ENCODE data around the gene RAPH1. TPM values are rescaled to one million over a fixed set of nuclear protein-coding genes. Genes with fewer than 3 reads are reported as not detected.

Gene RAPH1
- total and polyA plus RNA-seq, 2 experiments from 2014 or later = 5.0 to 36.2 TPM

DNA sequence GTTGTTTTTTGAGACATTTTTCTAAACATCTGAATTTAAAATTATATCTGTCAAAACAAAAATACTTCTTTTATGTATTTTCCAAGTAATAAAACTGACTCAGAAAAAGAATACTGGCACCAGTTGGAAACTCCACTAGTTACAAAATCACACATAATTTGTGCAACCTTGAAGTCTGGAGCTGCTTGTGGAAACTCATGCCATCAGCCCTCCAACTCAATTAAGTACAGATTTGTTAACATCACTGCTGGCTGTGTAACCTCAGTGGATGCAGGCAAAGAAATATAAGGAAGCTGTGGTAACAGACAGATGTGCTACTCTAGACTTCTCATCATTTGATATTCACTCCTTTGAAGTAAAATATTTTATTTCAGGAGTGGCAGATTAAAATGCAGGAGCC is 30.0 kb upstream of the RAPH1 start:
- Histone ChIP-seq H3K9me2 (ENCODE audit: insufficient read depth) (no peaks in the 10 kb centered on the region), H3K4me3 (no peak overlapping the region), H3K4me2 (no peak overlapping the region), H3K27ac (ENCODE audit: low read depth) (no peak overlapping the region), H3K27me3 (ENCODE audit: insufficient read depth) (no peaks in the 10 kb centered on the region), H3K36me3 (ENCODE audit: insufficient read depth) (no peaks in the 10 kb centered on the region), H4K20me1 (replicated peaks; ENCODE audit: insufficient read depth) (no peaks in the 10 kb centered on the region), H2AFZ (peak overlapping the region; percentile 59; the same call in 1 of the 2 replicates), H3F3A (replicated peaks; ENCODE audit: low read depth) (no peaks in the 10 kb centered on the region), H3K4me1 (ENCODE audit: insufficient read depth) (no peaks in the 10 kb centered on the region), H3K79me2 (replicated peaks; ENCODE audit: insufficient read depth) (no peaks in the 10 kb centered on the region)
- no peaks in the 10 kb centered on the region for H3K9me3 Mint-ChIP-seq
- H3K4me1 Mint-ChIP-seq = no peaks in the 10 kb centered on the region
- H3K27ac Mint-ChIP-seq = no peak overlapping the region
- TF ChIP-seq, protein P1, sequence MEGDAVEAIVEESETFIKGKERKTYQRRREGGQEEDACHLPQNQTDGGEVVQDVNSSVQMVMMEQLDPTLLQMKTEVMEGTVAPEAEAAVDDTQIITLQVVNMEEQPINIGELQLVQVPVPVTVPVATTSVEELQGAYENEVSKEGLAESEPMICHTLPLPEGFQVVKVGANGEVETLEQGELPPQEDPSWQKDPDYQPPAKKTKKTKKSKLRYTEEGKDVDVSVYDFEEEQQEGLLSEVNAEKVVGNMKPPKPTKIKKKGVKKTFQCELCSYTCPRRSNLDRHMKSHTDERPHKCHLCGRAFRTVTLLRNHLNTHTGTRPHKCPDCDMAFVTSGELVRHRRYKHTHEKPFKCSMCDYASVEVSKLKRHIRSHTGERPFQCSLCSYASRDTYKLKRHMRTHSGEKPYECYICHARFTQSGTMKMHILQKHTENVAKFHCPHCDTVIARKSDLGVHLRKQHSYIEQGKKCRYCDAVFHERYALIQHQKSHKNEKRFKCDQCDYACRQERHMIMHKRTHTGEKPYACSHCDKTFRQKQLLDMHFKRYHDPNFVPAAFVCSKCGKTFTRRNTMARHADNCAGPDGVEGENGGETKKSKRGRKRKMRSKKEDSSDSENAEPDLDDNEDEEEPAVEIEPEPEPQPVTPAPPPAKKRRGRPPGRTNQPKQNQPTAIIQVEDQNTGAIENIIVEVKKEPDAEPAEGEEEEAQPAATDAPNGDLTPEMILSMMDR (conservative IDR thresholded peaks at IDR 0.05; ENCODE audit: low read depth in 2 of 2) = no peak
- TF ChIP-seq EZH2 (IDR thresholded peaks at IDR 0.05; ENCODE audit: low read depth, unreplicated experiment) (no peak), POLR2AphosphoS5 (IDR thresholded peaks at IDR 0.05; ENCODE audit: low read depth) (no peak), EZH2phosphoT487 (IDR thresholded peaks at IDR 0.05; ENCODE audit: unreplicated experiment) (no peak), STAT1 (IDR thresholded peaks at IDR 0.05; ENCODE audit: unreplicated experiment) (no peak), JUNB (IDR thresholded peaks at IDR 0.05; ENCODE audit: unreplicated experiment) (no peak), NANOG (IDR thresholded peaks at IDR 0.05; ENCODE audit: borderline replicate concordance) (no peak), ZNF331 (CRISPR knock-in tag; IDR thresholded peaks at IDR 0.05; ENCODE audit: low read depth) (no peak), ZNF114 (CRISPR knock-in tag; IDR thresholded peaks at IDR 0.05) (no peak), CREB1 (CRISPR knock-in tag; IDR thresholded peaks at IDR 0.05; ENCODE audit: low read depth) (no peak)
- TF ChIP-seq, protein P2, sequence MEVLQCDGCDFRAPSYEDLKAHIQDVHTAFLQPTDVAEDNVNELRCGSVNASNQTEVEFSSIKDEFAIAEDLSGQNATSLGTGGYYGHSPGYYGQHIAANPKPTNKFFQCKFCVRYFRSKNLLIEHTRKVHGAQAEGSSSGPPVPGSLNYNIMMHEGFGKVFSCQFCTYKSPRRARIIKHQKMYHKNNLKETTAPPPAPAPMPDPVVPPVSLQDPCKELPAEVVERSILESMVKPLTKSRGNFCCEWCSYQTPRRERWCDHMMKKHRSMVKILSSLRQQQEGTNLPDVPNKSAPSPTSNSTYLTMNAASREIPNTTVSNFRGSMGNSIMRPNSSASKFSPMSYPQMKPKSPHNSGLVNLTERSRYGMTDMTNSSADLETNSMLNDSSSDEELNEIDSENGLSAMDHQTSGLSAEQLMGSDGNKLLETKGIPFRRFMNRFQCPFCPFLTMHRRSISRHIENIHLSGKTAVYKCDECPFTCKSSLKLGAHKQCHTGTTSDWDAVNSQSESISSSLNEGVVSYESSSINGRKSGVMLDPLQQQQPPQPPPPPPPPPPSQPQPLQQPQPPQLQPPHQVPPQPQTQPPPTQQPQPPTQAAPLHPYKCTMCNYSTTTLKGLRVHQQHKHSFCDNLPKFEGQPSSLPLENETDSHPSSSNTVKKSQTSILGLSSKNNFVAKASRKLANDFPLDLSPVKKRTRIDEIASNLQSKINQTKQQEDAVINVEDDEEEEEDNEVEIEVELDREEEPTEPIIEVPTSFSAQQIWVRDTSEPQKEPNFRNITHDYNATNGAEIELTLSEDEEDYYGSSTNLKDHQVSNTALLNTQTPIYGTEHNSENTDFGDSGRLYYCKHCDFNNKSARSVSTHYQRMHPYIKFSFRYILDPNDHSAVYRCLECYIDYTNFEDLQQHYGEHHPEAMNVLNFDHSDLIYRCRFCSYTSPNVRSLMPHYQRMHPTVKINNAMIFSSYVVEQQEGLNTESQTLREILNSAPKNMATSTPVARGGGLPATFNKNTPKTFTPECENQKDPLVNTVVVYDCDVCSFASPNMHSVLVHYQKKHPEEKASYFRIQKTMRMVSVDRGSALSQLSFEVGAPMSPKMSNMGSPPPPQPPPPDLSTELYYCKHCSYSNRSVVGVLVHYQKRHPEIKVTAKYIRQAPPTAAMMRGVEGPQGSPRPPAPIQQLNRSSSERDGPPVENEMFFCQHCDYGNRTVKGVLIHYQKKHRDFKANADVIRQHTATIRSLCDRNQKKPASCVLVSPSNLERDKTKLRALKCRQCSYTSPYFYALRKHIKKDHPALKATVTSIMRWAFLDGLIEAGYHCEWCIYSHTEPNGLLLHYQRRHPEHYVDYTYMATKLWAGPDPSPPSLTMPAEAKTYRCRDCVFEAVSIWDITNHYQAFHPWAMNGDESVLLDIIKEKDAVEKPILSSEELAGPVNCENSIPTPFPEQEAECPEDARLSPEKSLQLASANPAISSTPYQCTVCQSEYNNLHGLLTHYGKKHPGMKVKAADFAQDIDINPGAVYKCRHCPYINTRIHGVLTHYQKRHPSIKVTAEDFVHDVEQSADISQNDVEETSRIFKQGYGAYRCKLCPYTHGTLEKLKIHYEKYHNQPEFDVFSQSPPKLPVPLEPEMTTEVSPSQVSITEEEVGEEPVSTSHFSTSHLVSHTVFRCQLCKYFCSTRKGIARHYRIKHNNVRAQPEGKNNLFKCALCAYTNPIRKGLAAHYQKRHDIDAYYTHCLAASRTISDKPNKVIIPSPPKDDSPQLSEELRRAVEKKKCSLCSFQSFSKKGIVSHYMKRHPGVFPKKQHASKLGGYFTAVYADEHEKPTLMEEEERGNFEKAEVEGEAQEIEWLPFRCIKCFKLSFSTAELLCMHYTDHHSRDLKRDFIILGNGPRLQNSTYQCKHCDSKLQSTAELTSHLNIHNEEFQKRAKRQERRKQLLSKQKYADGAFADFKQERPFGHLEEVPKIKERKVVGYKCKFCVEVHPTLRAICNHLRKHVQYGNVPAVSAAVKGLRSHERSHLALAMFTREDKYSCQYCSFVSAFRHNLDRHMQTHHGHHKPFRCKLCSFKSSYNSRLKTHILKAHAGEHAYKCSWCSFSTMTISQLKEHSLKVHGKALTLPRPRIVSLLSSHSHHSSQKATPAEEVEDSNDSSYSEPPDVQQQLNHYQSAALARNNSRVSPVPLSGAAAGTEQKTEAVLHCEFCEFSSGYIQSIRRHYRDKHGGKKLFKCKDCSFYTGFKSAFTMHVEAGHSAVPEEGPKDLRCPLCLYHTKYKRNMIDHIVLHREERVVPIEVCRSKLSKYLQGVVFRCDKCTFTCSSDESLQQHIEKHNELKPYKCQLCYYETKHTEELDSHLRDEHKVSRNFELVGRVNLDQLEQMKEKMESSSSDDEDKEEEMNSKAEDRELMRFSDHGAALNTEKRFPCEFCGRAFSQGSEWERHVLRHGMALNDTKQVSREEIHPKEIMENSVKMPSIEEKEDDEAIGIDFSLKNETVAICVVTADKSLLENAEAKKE (CRISPR knock-in tag; IDR thresholded peaks at IDR 0.05) = no peak
- TF ChIP-seq, protein P3, sequence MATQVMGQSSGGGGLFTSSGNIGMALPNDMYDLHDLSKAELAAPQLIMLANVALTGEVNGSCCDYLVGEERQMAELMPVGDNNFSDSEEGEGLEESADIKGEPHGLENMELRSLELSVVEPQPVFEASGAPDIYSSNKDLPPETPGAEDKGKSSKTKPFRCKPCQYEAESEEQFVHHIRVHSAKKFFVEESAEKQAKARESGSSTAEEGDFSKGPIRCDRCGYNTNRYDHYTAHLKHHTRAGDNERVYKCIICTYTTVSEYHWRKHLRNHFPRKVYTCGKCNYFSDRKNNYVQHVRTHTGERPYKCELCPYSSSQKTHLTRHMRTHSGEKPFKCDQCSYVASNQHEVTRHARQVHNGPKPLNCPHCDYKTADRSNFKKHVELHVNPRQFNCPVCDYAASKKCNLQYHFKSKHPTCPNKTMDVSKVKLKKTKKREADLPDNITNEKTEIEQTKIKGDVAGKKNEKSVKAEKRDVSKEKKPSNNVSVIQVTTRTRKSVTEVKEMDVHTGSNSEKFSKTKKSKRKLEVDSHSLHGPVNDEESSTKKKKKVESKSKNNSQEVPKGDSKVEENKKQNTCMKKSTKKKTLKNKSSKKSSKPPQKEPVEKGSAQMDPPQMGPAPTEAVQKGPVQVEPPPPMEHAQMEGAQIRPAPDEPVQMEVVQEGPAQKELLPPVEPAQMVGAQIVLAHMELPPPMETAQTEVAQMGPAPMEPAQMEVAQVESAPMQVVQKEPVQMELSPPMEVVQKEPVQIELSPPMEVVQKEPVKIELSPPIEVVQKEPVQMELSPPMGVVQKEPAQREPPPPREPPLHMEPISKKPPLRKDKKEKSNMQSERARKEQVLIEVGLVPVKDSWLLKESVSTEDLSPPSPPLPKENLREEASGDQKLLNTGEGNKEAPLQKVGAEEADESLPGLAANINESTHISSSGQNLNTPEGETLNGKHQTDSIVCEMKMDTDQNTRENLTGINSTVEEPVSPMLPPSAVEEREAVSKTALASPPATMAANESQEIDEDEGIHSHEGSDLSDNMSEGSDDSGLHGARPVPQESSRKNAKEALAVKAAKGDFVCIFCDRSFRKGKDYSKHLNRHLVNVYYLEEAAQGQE (IDR thresholded peaks at IDR 0.05; ENCODE audit: unreplicated experiment) = no peak
- TF ChIP-seq, protein P4, sequence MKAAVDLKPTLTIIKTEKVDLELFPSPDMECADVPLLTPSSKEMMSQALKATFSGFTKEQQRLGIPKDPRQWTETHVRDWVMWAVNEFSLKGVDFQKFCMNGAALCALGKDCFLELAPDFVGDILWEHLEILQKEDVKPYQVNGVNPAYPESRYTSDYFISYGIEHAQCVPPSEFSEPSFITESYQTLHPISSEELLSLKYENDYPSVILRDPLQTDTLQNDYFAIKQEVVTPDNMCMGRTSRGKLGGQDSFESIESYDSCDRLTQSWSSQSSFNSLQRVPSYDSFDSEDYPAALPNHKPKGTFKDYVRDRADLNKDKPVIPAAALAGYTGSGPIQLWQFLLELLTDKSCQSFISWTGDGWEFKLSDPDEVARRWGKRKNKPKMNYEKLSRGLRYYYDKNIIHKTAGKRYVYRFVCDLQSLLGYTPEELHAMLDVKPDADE (IDR thresholded peaks at IDR 0.05) = no peak
- H3K36me3 Mint-ChIP-seq (ENCODE audit: low read depth) = no peaks in the 10 kb centered on the region
- ATAC-seq (no peak), DNase-seq (ENCODE audit: low spot score) (no peak)
- peaks cover 3% of the 10 kb centered on the region for H3K27me3 Mint-ChIP-seq (ENCODE audit: insufficient read depth, low read depth, poor library complexity)
- H3K4me3 Mint-ChIP-seq = no peak overlapping the region

Measured in GM23338 (cell line).